GM21367 (cell line): ENCODE results near the gene FRMD4A.

Experiments used
- ATAC-seq: cut with Tn5 transposase; IDR thresholded peaks from one replicate; pipeline ENCODE4 v1.9.1; 2021; ENCODE audit not compliant: unreplicated experiment

Gene FRMD4A

DNA sequence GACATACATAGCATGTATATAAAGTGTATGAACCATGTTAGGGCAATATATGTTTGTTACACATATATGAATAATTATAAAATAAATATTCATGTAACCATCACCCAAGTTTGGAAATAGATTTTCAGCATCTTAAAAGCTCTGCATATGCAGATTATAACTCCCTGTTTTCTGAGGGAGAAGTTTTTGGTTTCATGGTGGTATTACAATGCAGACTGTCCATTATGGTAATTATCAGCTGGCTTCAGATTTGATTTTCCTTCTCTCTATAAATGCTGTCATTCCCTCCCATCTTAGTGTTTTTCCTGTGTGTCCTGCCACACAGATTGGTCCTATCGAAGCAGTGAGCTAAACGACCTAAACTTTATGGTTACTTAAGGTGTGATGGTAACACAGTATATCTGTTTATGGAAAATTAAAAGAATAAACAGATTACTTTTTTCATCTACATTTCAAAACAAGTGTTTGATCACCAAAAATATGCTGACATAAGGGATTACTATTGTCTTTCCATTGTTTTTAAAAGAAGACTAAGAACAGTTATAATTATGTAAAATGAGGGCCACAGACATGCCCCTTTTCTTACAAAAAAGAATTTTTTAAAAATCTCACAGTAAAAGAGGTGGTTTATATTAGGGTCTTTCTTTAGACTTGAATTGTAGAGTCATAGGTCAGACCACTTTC lies 726.2 kb downstream of the FRMD4A start:
- no peak for ATAC-seq

DNA sequence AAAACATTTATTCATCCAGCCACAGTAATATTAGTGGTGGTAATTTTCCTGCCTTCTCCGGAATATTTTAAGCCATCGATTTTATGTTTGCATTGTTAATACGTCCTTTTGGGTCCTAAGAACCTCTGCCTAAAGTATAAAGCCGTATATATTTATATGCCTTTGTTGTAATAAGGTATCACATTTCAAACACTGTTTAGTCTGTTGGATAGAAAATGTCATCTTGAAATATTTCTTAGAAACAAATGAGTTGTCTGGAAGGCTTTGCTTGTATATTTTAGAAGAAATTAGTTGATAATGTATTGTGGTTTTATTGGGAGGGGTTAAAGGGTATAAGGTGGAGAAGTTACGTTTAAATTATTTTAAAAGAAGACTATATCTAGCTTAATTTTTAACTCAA lies 732.8 kb downstream of the FRMD4A start:
- no peak for ATAC-seq

DNA sequence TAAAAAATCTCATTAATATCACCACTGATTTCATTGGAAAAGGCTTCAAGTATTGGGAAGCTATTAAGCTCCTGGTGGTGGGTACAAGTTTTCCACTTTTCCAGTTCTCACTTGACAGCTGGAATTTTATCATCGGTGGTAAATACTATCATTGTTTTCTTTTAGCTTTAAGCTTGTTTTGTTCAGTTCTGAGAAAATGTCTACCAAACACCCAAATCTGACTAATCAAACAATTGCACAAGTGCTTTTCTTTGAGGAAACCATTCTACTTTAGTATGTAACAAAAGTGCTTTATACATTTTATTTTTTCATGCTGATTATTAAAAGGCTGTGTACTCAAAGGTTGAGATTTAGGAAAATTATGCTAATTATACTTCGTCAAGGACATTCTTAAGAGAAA lies 736.1 kb downstream of the FRMD4A start:
- ATAC-seq = no peak
